Loucy (cell line): ENCODE results near the gene CLEC18B.
"Not testable (repeated sequence)": the region's sequence is repeated elsewhere in the genome, so short reads cannot be mapped to it uniquely, and the experiment has no call there.

ENCODE experiments used
- H2AFZ ChIP-seq: fragments of 200-600 bp; sonication (generic); 2 replicates; pipeline ENCODE4 v1.6.0; 2016; ENCODE audit warnings: antibody characterized with exemption, mild to moderate bottlenecking, low read length, moderate library complexity
- H3F3A ChIP-seq: fragments of 200-600 bp; 2 replicates; pipeline ENCODE4 v1.6.0; 2016; ENCODE audit warnings: antibody characterized with exemption, low read depth, mild to moderate bottlenecking
- H3K27me3 ChIP-seq: fragments of 200-600 bp; sonication (generic); 2 replicates; pipeline ENCODE4 v1.6.1; 2014; ENCODE audit warnings: low read length, mild to moderate bottlenecking; ENCODE audit not compliant: insufficient read depth, poor library complexity, severe bottlenecking
- H3K36me3 ChIP-seq: fragments of 200-600 bp; sonication (generic); 2 replicates; pipeline ENCODE4 v1.6.1; 2016; ENCODE audit warnings: low read length; ENCODE audit not compliant: insufficient read depth
- H3K4me1 ChIP-seq: fragments of 200-600 bp; sonication (generic); 2 replicates; pipeline ENCODE4 v1.5.1; 2014; ENCODE audit warnings: low read length, mild to moderate bottlenecking; ENCODE audit not compliant: insufficient read depth, poor library complexity, severe bottlenecking
- H3K4me2 ChIP-seq: fragments of 200-600 bp; sonication (generic); 2 replicates; pipeline ENCODE4 v1.6.0; 2014; ENCODE audit warnings: antibody characterized with exemption, low read length, low read depth, mild to moderate bottlenecking; ENCODE audit not compliant: poor library complexity, severe bottlenecking
- H3K4me3 ChIP-seq: fragments of 200-600 bp; sonication (generic); 2 replicates; pipeline ENCODE4 v1.5.1; 2014; ENCODE audit warnings: low read length, mild to moderate bottlenecking, mixed read lengths; ENCODE audit not compliant: poor library complexity, severe bottlenecking
- H3K79me2 ChIP-seq: fragments of 200-600 bp; sonication (generic); 2 replicates; pipeline ENCODE4 v1.6.1; 2014; ENCODE audit warnings: low read length; ENCODE audit not compliant: insufficient read depth
- H3K9ac ChIP-seq: fragments of 200-600 bp; sonication (generic); 2 replicates; pipeline ENCODE4 v1.6.0; 2014; ENCODE audit warnings: mild to moderate bottlenecking, low read depth, low read length, moderate library complexity; ENCODE audit not compliant: poor library complexity, severe bottlenecking
- H3K9me2 ChIP-seq: fragments of 200-600 bp; sonication (generic); replicated peaks from 2 replicates; pipeline ENCODE4 v1.6.1; 2016; ENCODE audit warnings: low read depth, low read length, mixed read lengths
- H3K9me3 ChIP-seq: fragments of 200-600 bp; sonication (generic); 2 replicates; pipeline ENCODE4 v1.6.1; 2014; ENCODE audit warnings: mild to moderate bottlenecking, antibody characterized with exemption, low read length, low read depth; ENCODE audit not compliant: insufficient read depth
- H4K20me1 ChIP-seq: fragments of 200-600 bp; sonication (generic); 2 replicates; pipeline ENCODE4 v1.6.0; 2014; ENCODE audit warnings: antibody characterized with exemption, low read length, mild to moderate bottlenecking; ENCODE audit not compliant: insufficient read depth, poor library complexity, severe bottlenecking

Gene CLEC18B

GRCh38 chr16:74423721-74424120 lies 2.4 kb upstream of the CLEC18B start:
- not testable (repeated sequence) for H3K36me3 ChIP-seq, H3K4me3 ChIP-seq, H3K79me2 ChIP-seq, H3K4me2 ChIP-seq, H3K9me2 ChIP-seq, H3K9me3 ChIP-seq, H3F3A ChIP-seq, H3K4me1 ChIP-seq, H2AFZ ChIP-seq, H3K9ac ChIP-seq, H3K27me3 ChIP-seq, H4K20me1 ChIP-seq

- not testable (repeated sequence) for H3K9ac ChIP-seq, H3K4me3 ChIP-seq, H3K4me1 ChIP-seq
Observed at GRCh38 chr16:74422086-74422485, 808 bp upstream of the CLEC18B start.

GRCh38 chr16:74421482-74421785 lies 156 bp upstream of the CLEC18B start:
- not testable (repeated sequence) for H3K4me3 ChIP-seq, H3K9me2 ChIP-seq, H3K9ac ChIP-seq, H3K79me2 ChIP-seq, H3F3A ChIP-seq, H3K4me2 ChIP-seq, H3K9me3 ChIP-seq, H3K27me3 ChIP-seq, H3K4me1 ChIP-seq, H3K36me3 ChIP-seq, H2AFZ ChIP-seq, H4K20me1 ChIP-seq

More at GRCh38 chr16:74422086-74422485, 808 bp upstream of the CLEC18B start:
- H4K20me1 ChIP-seq, H3F3A ChIP-seq, H3K79me2 ChIP-seq, H3K36me3 ChIP-seq, H3K9me3 ChIP-seq, H3K9me2 ChIP-seq, H2AFZ ChIP-seq, H3K4me2 ChIP-seq, H3K27me3 ChIP-seq: not testable (repeated sequence)

- H3K9me3 ChIP-seq, H3F3A ChIP-seq, H3K4me2 ChIP-seq, H3K4me3 ChIP-seq, H3K36me3 ChIP-seq, H3K79me2 ChIP-seq, H3K9ac ChIP-seq, H2AFZ ChIP-seq, H3K4me1 ChIP-seq, H3K9me2 ChIP-seq, H4K20me1 ChIP-seq, H3K27me3 ChIP-seq: not testable (repeated sequence)
Observed at GRCh38 chr16:74419811-74420210, 1.5 kb downstream of the CLEC18B start.

GRCh38 chr16:74417897-74418296 lies 3.4 kb downstream of the CLEC18B start:
- not testable (repeated sequence) for H3K27me3 ChIP-seq, H3K9me2 ChIP-seq, H3K36me3 ChIP-seq, H2AFZ ChIP-seq, H4K20me1 ChIP-seq, H3K9ac ChIP-seq, H3K4me1 ChIP-seq, H3K4me2 ChIP-seq, H3F3A ChIP-seq, H3K79me2 ChIP-seq, H3K4me3 ChIP-seq, H3K9me3 ChIP-seq

- not testable (repeated sequence) for H4K20me1 ChIP-seq, H3F3A ChIP-seq
Observed at GRCh38 chr16:74413920-74414319, 7.4 kb downstream of the CLEC18B start.

GRCh38 chr16:74413485-74413884 lies 7.8 kb downstream of the CLEC18B start:
- H3K4me2 ChIP-seq, H3F3A ChIP-seq, H4K20me1 ChIP-seq, H3K36me3 ChIP-seq, H2AFZ ChIP-seq, H3K27me3 ChIP-seq, H3K4me1 ChIP-seq, H3K4me3 ChIP-seq, H3K9ac ChIP-seq, H3K9me3 ChIP-seq, H3K9me2 ChIP-seq, H3K79me2 ChIP-seq: not testable (repeated sequence)

More at GRCh38 chr16:74413920-74414319, 7.4 kb downstream of the CLEC18B start:
- H3K4me3 ChIP-seq, H2AFZ ChIP-seq, H3K36me3 ChIP-seq, H3K9me3 ChIP-seq, H3K4me2 ChIP-seq, H3K4me1 ChIP-seq, H3K9ac ChIP-seq, H3K9me2 ChIP-seq, H3K79me2 ChIP-seq, H3K27me3 ChIP-seq: not testable (repeated sequence)

- not testable (repeated sequence) for H3K4me2 ChIP-seq, H3F3A ChIP-seq, H4K20me1 ChIP-seq, H3K36me3 ChIP-seq, H3K9me3 ChIP-seq, H3K4me3 ChIP-seq, H3K9ac ChIP-seq, H3K9me2 ChIP-seq, H3K79me2 ChIP-seq, H3K27me3 ChIP-seq, H2AFZ ChIP-seq, H3K4me1 ChIP-seq
Observed at GRCh38 chr16:74412775-74413390, 8.4 kb downstream of the CLEC18B start.
